ENCODE data around the gene CD300LF. TPM values are rescaled to one million over a fixed set of nuclear protein-coding genes. Genes with fewer than 3 reads are reported as not detected.

The CD300LF gene
- polyA plus RNA-seq, 3 donors = 112 to 184 (median 175) TPM

DNA sequence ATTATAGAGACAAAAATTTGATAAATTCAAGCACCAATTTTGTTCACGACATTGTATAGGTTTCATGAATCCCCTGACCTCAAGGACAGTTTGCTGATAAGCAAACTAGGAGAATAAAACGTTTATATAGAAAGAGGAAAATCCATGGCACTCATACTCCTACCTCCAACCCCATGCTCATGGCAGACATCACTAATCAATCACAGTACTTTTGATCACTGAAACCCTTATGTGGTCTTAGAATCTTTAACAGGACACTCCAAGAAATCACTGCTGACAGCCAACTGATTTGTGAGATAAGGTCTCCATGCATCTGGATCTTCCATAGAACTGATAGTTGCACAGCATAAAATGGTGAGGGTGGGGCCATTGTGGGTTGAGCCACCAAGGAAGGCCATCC, 31.0 kb upstream of the CD300LF start:
- Mint-ChIP-seq H3K4me3 (peak overlapping the region in 1 of 2 donors; percentile 39), H3K9me3 (peaks cover 0 to 2% (median 0%) of the 10 kb centered on the region in 7 donors), H3K4me1 (peaks cover 81% of the 10 kb centered on the region), H3K27ac (peak overlapping the region in 2 of 7 donors; percentile 75 to 84), H3K36me3 (peaks cover 9 to 21% of the 10 kb centered on the region in 2 donors), H3K27me3 (ENCODE audit: low read depth in 3 of 3) (peaks cover 0 to 2% (median 0%) of the 10 kb centered on the region in 3 donors)
- Histone ChIP-seq H4K20me1 (ENCODE audit: insufficient read depth, low read length) (peaks cover 2% of the 10 kb centered on the region), H3K79me2 (ENCODE audit: insufficient read depth, low read length) (peaks cover 55% of the 10 kb centered on the region), H3K9me3 (replicated peaks in 1 of 2; ENCODE audit: control insufficient read depth in 1 of 2, insufficient read depth in 1 of 2, low read length in 2 of 2) (no peaks in the 10 kb centered on the region), H3K4me3 (replicated peaks in 1 of 3; ENCODE audit: low read depth in 2 of 3, low read length in 3 of 3) (no peak overlapping the region), H3K4me2 (replicated peaks; ENCODE audit: extremely low read depth, low read length, poor library complexity, severe bottlenecking) (no peak overlapping the region), H2AFZ (ENCODE audit: insufficient read depth, low read depth, low read length, poor library complexity, severe bottlenecking) (no peak overlapping the region), H3K27me3 (ENCODE audit: control insufficient read depth in 2 of 2, insufficient read depth in 2 of 2, low read length in 2 of 2) (no peaks in the 10 kb centered on the region), H3K27ac (ENCODE audit: low read depth in 1 of 2, low read length in 2 of 2) (no peak overlapping the region), H3K36me3 (replicated peaks in 1 of 2; ENCODE audit: control insufficient read depth in 1 of 2, insufficient read depth in 2 of 2, low read length in 2 of 2) (no peaks in the 10 kb centered on the region), H3K9ac (ENCODE audit: insufficient read depth, low read length, poor library complexity, severe bottlenecking) (no peak overlapping the region), H3K4me1 (ENCODE audit: control insufficient read depth in 1 of 2, insufficient read depth in 2 of 2, low read length in 2 of 2) (peaks cover 84 to 93% of the 10 kb centered on the region in 2 donors)
- TF ChIP-seq, protein P1, sequence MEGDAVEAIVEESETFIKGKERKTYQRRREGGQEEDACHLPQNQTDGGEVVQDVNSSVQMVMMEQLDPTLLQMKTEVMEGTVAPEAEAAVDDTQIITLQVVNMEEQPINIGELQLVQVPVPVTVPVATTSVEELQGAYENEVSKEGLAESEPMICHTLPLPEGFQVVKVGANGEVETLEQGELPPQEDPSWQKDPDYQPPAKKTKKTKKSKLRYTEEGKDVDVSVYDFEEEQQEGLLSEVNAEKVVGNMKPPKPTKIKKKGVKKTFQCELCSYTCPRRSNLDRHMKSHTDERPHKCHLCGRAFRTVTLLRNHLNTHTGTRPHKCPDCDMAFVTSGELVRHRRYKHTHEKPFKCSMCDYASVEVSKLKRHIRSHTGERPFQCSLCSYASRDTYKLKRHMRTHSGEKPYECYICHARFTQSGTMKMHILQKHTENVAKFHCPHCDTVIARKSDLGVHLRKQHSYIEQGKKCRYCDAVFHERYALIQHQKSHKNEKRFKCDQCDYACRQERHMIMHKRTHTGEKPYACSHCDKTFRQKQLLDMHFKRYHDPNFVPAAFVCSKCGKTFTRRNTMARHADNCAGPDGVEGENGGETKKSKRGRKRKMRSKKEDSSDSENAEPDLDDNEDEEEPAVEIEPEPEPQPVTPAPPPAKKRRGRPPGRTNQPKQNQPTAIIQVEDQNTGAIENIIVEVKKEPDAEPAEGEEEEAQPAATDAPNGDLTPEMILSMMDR (IDR thresholded peaks at IDR 0.05) = no peak
- no CpG with 5 or more reads among the region's 2 CpGs for WGBS (ENCODE audit: insufficient coverage)
- intact Hi-C loops (cut with micrococcal nuclease) = loop anchor here (1.0 to 10.0 kb wide), 3 partner anchors 119 to 211 kb away; no protein-coding TSS in a partner anchor
- DNase-seq = no peak

- Histone ChIP-seq H4K20me1 (ENCODE audit: insufficient read depth, low read length) (no peaks in the 10 kb centered on the region), H3K4me2 (replicated peaks; ENCODE audit: extremely low read depth, low read length, poor library complexity, severe bottlenecking) (no peak overlapping the region), H2AFZ (ENCODE audit: insufficient read depth, low read depth, low read length, poor library complexity, severe bottlenecking) (no peak overlapping the region), H3K27me3 (ENCODE audit: control insufficient read depth in 2 of 2, insufficient read depth in 2 of 2, low read length in 2 of 2) (no peaks in the 10 kb centered on the region), H3K4me3 (replicated peaks in 1 of 3; ENCODE audit: low read depth in 2 of 3, low read length in 3 of 3) (peak overlapping the region in 1 of 3 experiments; percentile 42), H3K9ac (ENCODE audit: insufficient read depth, low read length, poor library complexity, severe bottlenecking) (no peak overlapping the region), H3K27ac (ENCODE audit: low read depth in 1 of 2, low read length in 2 of 2) (no peak overlapping the region), H3K79me2 (ENCODE audit: insufficient read depth, low read length) (peaks cover 57% of the 10 kb centered on the region), H3K4me1 (ENCODE audit: control insufficient read depth in 1 of 2, insufficient read depth in 2 of 2, low read length in 2 of 2) (peaks cover 91 to 99% of the 10 kb centered on the region in 2 donors), H3K9me3 (replicated peaks in 1 of 2; ENCODE audit: control insufficient read depth in 1 of 2, insufficient read depth in 1 of 2, low read length in 2 of 2) (no peaks in the 10 kb centered on the region), H3K36me3 (replicated peaks in 1 of 2; ENCODE audit: control insufficient read depth in 1 of 2, insufficient read depth in 2 of 2, low read length in 2 of 2) (no peaks in the 10 kb centered on the region)
- DNase-seq = peak in 1 of 3 donors; percentile 7
- Mint-ChIP-seq H3K27me3 (ENCODE audit: low read depth in 3 of 3) (peaks cover 0 to 3% (median 0%) of the 10 kb centered on the region in 3 donors), H3K4me3 (peak overlapping the region in 1 of 2 donors; percentile 75), H3K9me3 (peaks cover 0 to 2% (median 0%) of the 10 kb centered on the region in 7 donors), H3K4me1 (peaks cover 88% of the 10 kb centered on the region), H3K36me3 (peaks cover 9 to 21% of the 10 kb centered on the region in 2 donors), H3K27ac (peak overlapping the region in 5 of 7 donors; percentile 66 to 89 (median 76))
- 85% methylated on average over 7 of the region's 9 CpGs for WGBS (ENCODE audit: insufficient coverage)
- TF ChIP-seq, protein P1 (IDR thresholded peaks at IDR 0.05) = no peak
- intact Hi-C loops (cut with micrococcal nuclease) = loop anchor here in 1 of 2 donors (5.0 to 10.0 kb wide), 2 partner anchors 119 to 212 kb away; no protein-coding TSS in a partner anchor
Measured at GRCh38 chr17:74742978-74743545, 30.3 kb upstream of the CD300LF start.

Measured in CD14-positive monocyte (primary cell).